Measurements from ENCODE around the gene SNRPF.

The SNRPF gene

DNA sequence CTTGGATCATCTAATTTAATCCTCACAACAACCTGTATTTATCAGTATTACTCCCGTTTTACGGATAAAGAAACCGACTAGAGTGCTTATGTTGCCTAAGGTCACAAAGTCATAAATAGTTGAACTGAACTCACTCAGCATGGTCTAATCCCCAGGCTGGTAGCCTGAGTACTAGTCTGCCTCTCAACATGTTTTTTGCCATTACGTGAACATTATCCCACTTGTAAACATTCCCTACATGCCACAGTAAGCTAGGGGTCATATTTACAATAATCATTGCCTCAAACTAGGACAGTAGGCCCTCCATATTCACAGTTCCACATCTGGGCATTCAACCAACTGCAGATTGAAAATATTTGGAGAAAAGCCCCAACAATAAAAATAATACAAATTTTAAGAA is 12.1 kb downstream of the SNRPF start:
- no peaks in the 10 kb centered on the region for H4K20me1 ChIP-seq (ENCODE audit: insufficient read depth, low read length)
- no peak for DNase-seq
- TF ChIP-seq EZH2phosphoT487 (IDR thresholded peaks at IDR 0.05; ENCODE audit: low read length) (no peak), EZH2 (optimal IDR thresholded peaks at IDR 0.05; ENCODE audit: low read depth, low read length) (no peak)
- TF ChIP-seq, protein P1, sequence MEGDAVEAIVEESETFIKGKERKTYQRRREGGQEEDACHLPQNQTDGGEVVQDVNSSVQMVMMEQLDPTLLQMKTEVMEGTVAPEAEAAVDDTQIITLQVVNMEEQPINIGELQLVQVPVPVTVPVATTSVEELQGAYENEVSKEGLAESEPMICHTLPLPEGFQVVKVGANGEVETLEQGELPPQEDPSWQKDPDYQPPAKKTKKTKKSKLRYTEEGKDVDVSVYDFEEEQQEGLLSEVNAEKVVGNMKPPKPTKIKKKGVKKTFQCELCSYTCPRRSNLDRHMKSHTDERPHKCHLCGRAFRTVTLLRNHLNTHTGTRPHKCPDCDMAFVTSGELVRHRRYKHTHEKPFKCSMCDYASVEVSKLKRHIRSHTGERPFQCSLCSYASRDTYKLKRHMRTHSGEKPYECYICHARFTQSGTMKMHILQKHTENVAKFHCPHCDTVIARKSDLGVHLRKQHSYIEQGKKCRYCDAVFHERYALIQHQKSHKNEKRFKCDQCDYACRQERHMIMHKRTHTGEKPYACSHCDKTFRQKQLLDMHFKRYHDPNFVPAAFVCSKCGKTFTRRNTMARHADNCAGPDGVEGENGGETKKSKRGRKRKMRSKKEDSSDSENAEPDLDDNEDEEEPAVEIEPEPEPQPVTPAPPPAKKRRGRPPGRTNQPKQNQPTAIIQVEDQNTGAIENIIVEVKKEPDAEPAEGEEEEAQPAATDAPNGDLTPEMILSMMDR (IDR thresholded peaks at IDR 0.05; ENCODE audit: low read length), result no peak
- H3K27ac ChIP-seq (ENCODE audit: low read length), result no peak overlapping the region
- no peaks in the 10 kb centered on the region for H3K9me3 ChIP-seq (replicated peaks; ENCODE audit: insufficient read depth, low read length)
- H3K36me3 ChIP-seq (replicated peaks; ENCODE audit: insufficient read depth, low read length), result no peaks in the 10 kb centered on the region
- H3K27me3 ChIP-seq (replicated peaks; ENCODE audit: insufficient read depth, low read length), result no peaks in the 10 kb centered on the region
- no peak overlapping the region for H3K4me2 ChIP-seq (ENCODE audit: low read depth, low read length)
- H2AFZ ChIP-seq (ENCODE audit: low read length), result no peak overlapping the region
- no peak overlapping the region for H3K4me3 ChIP-seq (ENCODE audit: low read length)
- H3F3A ChIP-seq (ENCODE audit: insufficient read depth, low read length), result no peaks in the 10 kb centered on the region
- H3K9me2 ChIP-seq (replicated peaks; ENCODE audit: insufficient read depth, low read length), result no peaks in the 10 kb centered on the region
- H3K4me1 ChIP-seq (ENCODE audit: low read length), result no peaks in the 10 kb centered on the region
- no peaks in the 10 kb centered on the region for H3K79me2 ChIP-seq (ENCODE audit: low read length)
- no peak overlapping the region for H3K9ac ChIP-seq (ENCODE audit: low read length)

DNA sequence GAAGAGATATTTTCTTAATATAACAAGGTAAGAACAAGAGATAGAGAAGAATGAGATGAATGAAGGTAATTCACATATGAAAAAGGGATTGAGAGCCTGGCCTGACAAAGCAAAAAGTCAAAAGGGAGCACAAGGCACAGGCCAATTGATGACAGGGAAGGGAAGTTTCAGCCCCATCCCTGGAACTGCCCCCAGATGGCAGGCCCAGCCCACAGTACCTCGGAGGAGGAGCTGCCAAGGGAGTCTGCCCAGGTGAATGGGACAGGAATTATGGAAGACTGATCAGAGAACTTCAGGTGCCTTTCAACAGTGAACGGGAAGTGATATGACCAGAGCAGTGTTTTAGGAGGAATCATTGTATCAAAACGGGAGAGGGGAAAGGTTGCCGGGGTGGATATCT is 15.7 kb downstream of the SNRPF start:
- no peaks in the 10 kb centered on the region for H3K79me2 ChIP-seq (ENCODE audit: low read length)
- H3K36me3 ChIP-seq (replicated peaks; ENCODE audit: insufficient read depth, low read length), result no peaks in the 10 kb centered on the region
- no peak overlapping the region for H3K4me2 ChIP-seq (ENCODE audit: low read depth, low read length)
- no peak for DNase-seq
- no peaks in the 10 kb centered on the region for H3K9me3 ChIP-seq (replicated peaks; ENCODE audit: insufficient read depth, low read length)
- H3K4me1 ChIP-seq (ENCODE audit: low read length), result no peaks in the 10 kb centered on the region
- H3K9ac ChIP-seq (ENCODE audit: low read length), result no peak overlapping the region
- H3K9me2 ChIP-seq (replicated peaks; ENCODE audit: insufficient read depth, low read length), result no peaks in the 10 kb centered on the region
- H3K27ac ChIP-seq (ENCODE audit: low read length), result no peak overlapping the region
- H3K27me3 ChIP-seq (replicated peaks; ENCODE audit: insufficient read depth, low read length), result no peaks in the 10 kb centered on the region
- no peak overlapping the region for H3K4me3 ChIP-seq (ENCODE audit: low read length)
- no peaks in the 10 kb centered on the region for H3F3A ChIP-seq (ENCODE audit: insufficient read depth, low read length)
- TF ChIP-seq EZH2phosphoT487 (IDR thresholded peaks at IDR 0.05; ENCODE audit: low read length) (no peak), EZH2 (optimal IDR thresholded peaks at IDR 0.05; ENCODE audit: low read depth, low read length) (no peak)
- TF ChIP-seq, protein P1 (IDR thresholded peaks at IDR 0.05; ENCODE audit: low read length), result no peak
- no peaks in the 10 kb centered on the region for H4K20me1 ChIP-seq (ENCODE audit: insufficient read depth, low read length)
- H2AFZ ChIP-seq (ENCODE audit: low read length), result no peak overlapping the region

DNA sequence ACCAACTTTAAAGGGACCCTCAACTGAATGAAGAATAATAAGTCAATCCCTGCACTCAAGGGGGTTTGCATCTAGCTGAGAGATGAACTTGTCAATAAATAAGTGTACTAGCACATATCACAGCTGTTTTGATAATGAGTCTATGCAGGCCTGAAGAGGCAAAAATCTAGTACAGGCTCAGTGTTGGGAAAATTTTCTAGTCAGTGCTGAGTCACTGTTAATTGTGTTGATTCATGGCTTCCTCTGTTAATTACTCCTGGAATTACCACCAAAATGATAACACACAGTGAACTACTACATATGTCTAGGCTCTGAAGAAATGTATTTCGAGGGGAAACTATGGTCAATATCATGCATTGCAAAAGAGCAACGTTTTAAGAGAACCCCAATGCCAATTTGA is 18.9 kb downstream of the SNRPF start:
- TF ChIP-seq EZH2 (optimal IDR thresholded peaks at IDR 0.05; ENCODE audit: low read depth, low read length), result no peak
- TF ChIP-seq, protein P1 (IDR thresholded peaks at IDR 0.05; ENCODE audit: low read length), result no peak
- no peak for TF ChIP-seq EZH2phosphoT487 (IDR thresholded peaks at IDR 0.05; ENCODE audit: low read length)
- no peak overlapping the region for H3K4me2 ChIP-seq (ENCODE audit: low read depth, low read length)
- H3K27me3 ChIP-seq (replicated peaks; ENCODE audit: insufficient read depth, low read length), result no peaks in the 10 kb centered on the region
- no peaks in the 10 kb centered on the region for H3K4me1 ChIP-seq (ENCODE audit: low read length)
- H3K79me2 ChIP-seq (ENCODE audit: low read length), result no peaks in the 10 kb centered on the region
- H3K9ac ChIP-seq (ENCODE audit: low read length), result no peak overlapping the region
- no peak overlapping the region for H3K4me3 ChIP-seq (ENCODE audit: low read length)
- no peaks in the 10 kb centered on the region for H4K20me1 ChIP-seq (ENCODE audit: insufficient read depth, low read length)
- no peaks in the 10 kb centered on the region for H3K9me2 ChIP-seq (replicated peaks; ENCODE audit: insufficient read depth, low read length)
- no peak overlapping the region for H2AFZ ChIP-seq (ENCODE audit: low read length)
- no peaks in the 10 kb centered on the region for H3K9me3 ChIP-seq (replicated peaks; ENCODE audit: insufficient read depth, low read length)
- H3F3A ChIP-seq (ENCODE audit: insufficient read depth, low read length), result no peaks in the 10 kb centered on the region
- no peak for DNase-seq
- no peaks in the 10 kb centered on the region for H3K36me3 ChIP-seq (replicated peaks; ENCODE audit: insufficient read depth, low read length)
- H3K27ac ChIP-seq (ENCODE audit: low read length), result no peak overlapping the region
